ENCODE results near the gene SLC10A2.

DNA sequence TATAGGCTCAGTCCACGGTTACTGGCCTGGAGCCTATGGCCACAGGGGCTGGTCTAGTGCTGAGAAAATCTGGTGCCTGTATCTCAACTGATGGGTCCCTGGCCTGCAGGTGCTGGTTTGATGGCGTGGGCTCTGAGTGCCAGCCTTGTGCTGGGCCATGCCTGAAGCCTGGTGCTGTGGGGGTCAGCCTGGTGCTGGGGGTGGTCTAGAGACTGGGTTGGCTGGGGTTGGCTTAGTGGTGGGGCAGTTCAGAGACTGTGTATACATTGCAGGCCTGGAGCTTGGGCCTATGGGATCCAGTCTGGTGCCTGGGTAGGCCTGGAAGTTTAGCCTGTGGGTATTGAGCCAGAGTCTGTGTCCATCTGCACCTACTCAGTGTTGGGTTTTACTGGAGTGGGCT is 36.4 kb downstream of the SLC10A2 start:
- TF ChIP-seq, protein P1, sequence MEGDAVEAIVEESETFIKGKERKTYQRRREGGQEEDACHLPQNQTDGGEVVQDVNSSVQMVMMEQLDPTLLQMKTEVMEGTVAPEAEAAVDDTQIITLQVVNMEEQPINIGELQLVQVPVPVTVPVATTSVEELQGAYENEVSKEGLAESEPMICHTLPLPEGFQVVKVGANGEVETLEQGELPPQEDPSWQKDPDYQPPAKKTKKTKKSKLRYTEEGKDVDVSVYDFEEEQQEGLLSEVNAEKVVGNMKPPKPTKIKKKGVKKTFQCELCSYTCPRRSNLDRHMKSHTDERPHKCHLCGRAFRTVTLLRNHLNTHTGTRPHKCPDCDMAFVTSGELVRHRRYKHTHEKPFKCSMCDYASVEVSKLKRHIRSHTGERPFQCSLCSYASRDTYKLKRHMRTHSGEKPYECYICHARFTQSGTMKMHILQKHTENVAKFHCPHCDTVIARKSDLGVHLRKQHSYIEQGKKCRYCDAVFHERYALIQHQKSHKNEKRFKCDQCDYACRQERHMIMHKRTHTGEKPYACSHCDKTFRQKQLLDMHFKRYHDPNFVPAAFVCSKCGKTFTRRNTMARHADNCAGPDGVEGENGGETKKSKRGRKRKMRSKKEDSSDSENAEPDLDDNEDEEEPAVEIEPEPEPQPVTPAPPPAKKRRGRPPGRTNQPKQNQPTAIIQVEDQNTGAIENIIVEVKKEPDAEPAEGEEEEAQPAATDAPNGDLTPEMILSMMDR (conservative IDR thresholded peaks at IDR 0.05; ENCODE audit: low read length): no peak
- TF ChIP-seq EZH2phosphoT487 (IDR thresholded peaks at IDR 0.05; ENCODE audit: borderline replicate concordance): no peak
